Hematopoietic multipotent progenitor cell treated with erythropoietin and hydrocortisone succinate and interleukin-3 and kit ligand, for 4 days (in vitro differentiated cells): Measurements from ENCODE around the gene CAPN3.
"Not testable (repeated sequence)": the region's sequence is repeated elsewhere in the genome, so short reads cannot be mapped to it uniquely, and the experiment has no call there.

Experiments
- DNase-seq: peaks from one replicate; pipeline ENCODE4 v3.0.0-alpha.2; 2015

CAPN3 gene

DNA sequence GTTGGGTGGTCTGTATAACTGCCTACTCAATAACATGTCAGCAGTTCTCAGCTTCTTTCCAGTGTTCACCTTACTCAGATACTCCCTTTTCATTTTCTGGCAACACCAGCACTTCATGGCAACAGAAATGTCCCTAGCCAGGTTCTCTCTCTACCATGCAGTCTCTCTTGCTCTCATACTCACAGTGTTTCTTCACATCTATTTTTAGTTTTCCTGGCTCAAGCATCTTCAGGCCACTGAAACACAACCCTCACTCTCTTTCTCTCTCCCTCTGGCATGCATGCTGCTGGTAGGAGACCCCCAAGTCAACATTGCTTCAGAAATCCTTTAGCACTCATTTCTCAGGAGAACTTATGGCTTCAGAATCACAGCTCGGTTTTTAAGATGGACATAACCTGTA lies at the start of gene CAPN3:
Gene CAPN3, plus strand, starts transcription at position 253 of the 400 bp plus-strand sequence. CDS start 305 bp downstream, outside the sequence.
- DNase-seq: no peak

DNA sequence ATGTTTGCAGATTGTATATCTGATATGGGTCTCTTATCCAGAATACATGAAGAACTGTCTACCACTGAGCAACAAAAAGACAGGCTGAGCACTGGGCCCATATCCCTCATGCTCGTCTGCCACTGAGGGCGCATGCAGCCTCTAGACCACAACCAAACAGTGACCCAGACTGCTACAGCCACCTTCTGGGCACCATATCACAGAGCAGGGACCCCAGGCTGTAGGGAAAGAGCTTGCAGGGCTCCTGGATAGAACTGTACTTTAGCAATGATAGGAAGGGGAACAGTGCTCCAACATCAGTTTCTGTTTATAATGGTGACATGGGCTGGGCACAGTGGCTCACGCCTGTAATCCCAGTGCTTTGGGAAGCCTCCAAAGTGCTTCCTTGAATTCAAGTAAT lies 45.8 kb upstream of the CAPN3 start:
- DNase-seq: peak; percentile 17

GRCh38 chr15:42314818-42315217 lies 44.5 kb upstream of the CAPN3 start:
- no peak for DNase-seq

- DNase-seq: no peak
Observed at GRCh38 chr15:42315521-42315920, 43.8 kb upstream of the CAPN3 start.

GRCh38 chr15:42316282-42316805 lies 43.0 kb upstream of the CAPN3 start:
- not testable (repeated sequence) for DNase-seq

DNA sequence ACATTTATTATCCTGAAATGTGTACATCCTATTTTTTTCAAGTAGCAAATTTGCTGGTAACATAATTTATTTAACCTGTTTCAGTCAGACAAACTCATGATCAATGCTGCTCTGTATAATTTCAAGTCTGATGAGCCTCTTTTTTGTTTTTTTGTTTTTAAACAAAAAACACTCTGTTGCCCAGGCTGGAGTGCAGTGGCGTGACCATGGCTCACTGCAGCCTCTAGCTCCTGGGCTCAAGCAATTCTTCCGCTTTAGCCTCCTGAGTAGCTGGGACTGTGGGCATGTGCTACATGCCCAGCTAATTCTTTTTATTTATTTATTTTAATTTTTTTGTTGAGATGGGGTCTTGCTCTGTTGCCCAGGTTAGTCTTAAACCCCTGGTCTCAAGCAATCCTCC lies 40.1 kb upstream of the CAPN3 start:
- no peak for DNase-seq

DNA sequence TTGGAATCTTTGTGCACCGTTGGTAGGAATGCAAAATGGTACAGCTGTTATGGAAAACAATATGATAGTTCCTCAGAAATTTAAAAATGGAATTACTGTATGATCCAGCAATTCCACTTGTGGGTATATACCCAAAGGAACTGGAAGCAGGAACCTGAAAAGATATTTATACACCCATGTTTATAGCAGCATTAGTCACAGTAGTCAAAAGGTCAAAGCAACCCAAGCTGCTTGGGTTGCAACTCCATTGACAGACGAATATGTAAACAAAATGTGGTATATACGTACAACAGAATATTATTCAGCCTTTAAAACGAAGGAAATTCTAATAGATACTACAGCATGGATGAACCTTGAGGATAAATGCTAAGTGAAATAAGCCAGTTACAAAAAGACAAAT lies 35.0 kb upstream of the CAPN3 start:
- DNase-seq: no peak

DNA sequence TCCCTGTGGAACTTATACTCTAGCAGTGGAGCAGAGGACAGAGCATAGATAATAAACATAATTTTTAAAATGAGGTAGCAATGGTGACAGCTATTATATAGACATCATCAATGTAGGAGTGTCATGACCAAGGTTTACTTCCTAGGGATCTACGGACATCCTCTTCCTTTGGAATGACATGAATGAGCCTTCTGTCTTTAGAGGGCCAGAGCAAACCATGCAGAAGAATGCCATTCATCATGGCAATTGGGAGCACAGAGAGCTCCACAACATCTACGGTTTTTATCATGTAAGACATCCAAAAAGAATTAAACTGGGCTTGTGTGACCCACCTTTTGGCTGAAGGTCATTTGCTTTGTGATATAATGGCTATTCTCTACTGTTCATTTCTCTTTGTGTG lies 30.1 kb upstream of the CAPN3 start:
- no peak for DNase-seq

- DNase-seq: no peak
Observed at GRCh38 chr15:42329992-42330391, 29.3 kb upstream of the CAPN3 start.

GRCh38 chr15:42331235-42331634 lies 28.1 kb upstream of the CAPN3 start:
- DNase-seq: no peak

DNA sequence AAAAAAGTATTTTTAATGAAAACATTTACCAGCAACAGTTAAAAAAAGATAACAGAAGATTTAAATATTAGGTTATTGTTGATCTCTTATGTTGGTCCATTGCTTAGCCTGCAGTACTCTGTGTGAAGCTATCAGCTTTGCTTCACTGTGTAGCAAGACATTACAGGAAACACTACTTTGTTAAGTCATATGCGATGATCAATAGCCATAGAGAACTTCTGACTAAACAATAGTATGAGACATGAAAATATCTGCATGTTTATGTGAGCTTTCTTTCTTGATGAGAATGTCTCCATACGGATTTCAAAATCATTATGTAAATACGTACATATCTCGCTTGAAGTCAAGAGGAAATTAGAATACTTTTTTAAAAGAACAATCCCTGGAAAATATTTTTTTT lies 27.0 kb upstream of the CAPN3 start:
- no peak for DNase-seq

- no peak for DNase-seq
Observed at GRCh38 chr15:42335074-42335473, 24.2 kb upstream of the CAPN3 start.

- not testable (repeated sequence) for DNase-seq
Observed at GRCh38 chr15:42336650-42337049, 22.7 kb upstream of the CAPN3 start.

- DNase-seq: not testable (repeated sequence)
Observed at GRCh38 chr15:42337104-42337503, 22.2 kb upstream of the CAPN3 start.

DNA sequence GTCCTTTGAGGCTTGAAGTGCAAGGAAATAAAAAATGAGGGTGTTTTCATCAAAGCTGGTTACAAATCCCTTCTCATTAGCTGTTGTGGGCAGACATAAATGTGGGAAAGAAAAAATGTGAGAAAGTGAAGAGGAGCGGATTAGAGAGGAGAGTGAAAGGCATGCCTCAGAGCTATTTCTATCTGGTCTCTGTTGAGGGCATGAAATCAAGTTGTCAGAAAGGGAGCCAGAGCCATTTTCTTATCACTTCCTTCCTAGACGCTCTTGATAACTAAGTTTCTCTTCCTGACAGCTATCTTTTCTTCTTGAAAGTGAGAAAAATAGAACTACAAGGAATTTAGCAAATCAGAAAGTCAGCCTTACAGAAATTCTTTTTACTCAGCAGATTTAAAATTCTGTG lies 20.8 kb upstream of the CAPN3 start:
- DNase-seq: peak; percentile 23

DNA sequence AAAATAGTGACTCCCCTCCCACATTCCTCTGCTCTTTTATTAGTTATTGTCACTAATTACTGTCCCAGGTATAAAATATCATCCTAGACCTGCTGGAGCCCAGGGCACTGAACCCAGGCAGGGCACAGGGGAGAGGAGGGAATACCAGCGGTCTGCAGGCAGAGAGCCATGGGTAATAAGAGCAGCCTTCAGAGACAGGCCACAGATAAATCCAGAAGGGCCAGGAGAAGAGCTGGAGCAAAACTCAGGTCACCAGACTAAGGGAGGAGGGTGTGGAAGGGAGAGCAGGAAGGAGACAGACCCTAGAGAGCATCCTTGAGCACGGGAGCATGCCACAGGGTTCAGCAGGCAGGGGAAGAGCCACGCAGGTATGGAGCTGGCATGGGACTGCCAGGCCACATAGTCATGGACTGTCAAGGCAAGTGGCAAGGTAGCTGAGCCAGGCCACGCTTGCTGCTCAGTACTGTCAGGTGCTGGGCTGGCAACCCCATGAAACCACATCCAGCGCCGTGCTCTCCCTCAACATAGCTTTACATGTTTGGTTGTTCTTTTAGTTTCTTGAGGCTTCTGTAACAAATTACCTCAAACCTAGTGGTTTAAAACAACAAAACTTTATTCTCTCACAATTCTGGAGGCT lies 15.6 kb upstream of the CAPN3 start:
- no peak for DNase-seq

DNA sequence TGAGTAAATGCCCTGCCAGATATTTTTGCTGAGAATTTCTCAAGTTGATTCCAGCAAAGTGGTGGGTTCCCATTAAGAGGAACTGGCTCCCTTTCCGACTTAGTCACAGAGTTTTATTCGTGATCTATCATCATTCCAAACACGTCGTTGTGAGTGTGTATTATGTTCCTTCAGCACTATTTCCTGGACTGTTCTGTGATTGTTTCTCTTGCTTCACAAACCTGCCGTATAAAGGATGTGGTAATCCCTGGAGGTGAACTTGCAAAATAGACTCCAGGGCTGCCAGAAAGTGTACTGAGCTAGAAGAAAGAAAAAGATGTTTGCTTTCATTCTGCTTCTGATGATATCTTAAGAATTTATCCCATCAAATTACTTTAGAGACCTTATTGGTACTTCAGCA lies 14.5 kb upstream of the CAPN3 start:
- DNase-seq: peak; percentile 38

DNA sequence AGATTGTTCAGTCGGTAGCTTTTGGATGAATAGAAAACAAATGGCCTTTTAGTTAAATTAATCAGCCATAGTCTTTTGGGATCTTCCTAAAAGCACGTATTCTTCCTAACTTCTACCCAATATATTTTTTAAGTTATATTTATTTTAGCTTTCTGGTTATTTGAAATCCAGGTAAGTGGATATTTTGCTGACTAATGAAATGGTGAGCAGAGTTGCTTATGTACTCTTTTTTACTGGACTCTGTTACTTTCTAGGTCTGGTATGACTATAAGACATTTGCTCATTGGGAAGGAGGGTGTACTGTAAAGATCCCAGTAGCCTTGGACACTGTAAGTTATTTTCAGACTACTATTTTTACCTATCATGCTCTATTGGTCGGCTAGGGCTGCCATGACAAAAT lies 13.8 kb upstream of the CAPN3 start:
- no peak for DNase-seq

DNA sequence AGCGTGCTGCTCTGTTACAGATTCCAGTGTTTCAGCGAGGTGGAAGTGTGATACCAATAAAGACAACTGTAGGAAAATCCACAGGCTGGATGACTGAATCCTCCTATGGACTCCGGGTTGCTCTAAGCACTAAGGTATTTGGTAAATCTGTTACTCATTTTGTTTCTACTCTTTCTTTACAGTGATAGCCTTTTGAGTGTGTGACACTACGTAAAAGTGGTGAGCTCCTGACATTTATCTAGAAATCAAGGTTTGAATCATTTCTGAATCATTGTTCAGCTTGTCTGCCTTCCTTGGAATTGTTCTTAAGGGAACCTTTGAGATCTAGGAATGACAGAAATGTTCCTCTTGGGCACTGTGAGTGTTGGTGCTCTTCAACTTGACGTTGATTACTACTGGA lies 11.2 kb upstream of the CAPN3 start:
- no peak for DNase-seq

GRCh38 chr15:42349186-42349585 lies 10.1 kb upstream of the CAPN3 start:
- DNase-seq: no peak

DNA sequence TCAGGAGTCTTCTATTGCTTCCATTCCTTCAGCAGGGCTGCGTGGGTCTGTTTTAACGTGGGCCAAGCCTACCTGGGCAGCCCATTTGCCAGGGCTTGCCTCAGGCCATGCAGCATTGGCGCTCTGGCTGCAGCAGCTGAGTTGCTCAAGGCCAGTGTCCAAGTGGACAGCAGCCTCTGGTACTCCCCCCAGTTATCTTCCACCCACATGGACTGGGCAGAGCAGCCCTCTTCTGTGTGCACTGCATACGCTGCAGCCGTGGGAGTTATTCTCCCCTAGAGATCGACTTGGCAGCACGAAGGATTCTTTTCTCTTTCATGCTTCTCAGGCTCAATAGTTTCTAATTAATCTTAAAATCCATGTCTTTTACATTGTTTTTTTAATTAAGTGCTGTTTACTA lies 6.9 kb upstream of the CAPN3 start:
- DNase-seq: no peak

- no peak for DNase-seq
Observed at GRCh38 chr15:42353061-42353460, 6.2 kb upstream of the CAPN3 start.

- DNase-seq: no peak
Observed at GRCh38 chr15:42354824-42355223, 4.5 kb upstream of the CAPN3 start.

- no peak for DNase-seq
Observed at GRCh38 chr15:42355291-42355690, 4.0 kb upstream of the CAPN3 start.

DNA sequence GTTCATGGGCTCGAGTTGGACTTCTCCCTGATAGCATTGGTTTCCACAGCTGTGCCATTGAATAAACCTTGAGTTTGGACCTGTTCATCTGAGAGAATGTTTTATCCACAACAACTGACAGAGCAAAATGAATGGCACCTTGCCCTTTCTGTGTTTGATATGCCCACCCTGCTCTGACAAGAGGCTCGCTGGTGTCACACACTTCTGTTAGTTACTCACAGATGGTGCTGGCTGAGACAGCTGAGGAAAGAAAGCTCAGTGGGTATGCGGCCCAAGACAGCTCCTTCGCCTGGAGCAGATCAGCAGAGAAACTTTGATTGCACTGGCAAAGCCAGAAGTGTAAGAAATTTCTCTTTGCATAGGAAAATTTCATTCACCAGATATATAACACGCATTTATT lies 2.5 kb upstream of the CAPN3 start:
- no peak for DNase-seq
